K562 (cell line): ENCODE results near the gene KRTAP17-1. TPM values are rescaled to one million over a fixed set of nuclear protein-coding genes. Genes with fewer than 3 reads are reported as not detected.

Experiments
- ASH1L ChIP-seq: fragments of 450-650 bp; IDR thresholded peaks from 2 replicates; pipeline ENCODE4 v1.6.1; 2018; ENCODE audit warnings: borderline replicate concordance, mild to moderate bottlenecking, low read depth; ENCODE audit not compliant: partially characterized antibody
- FOXA3 ChIP-seq, 2 experiments: fragments of 450-650 bp in 1 of 2; sonication (generic) in 1 of 2; formaldehyde crosslinking; IDR thresholded peaks in 1 of 2; conservative IDR thresholded peaks in 1 of 2; 2 replicates each; pipeline versions ENCODE4 v1.4.0 to v1.8.0; 2020 to 2022; ENCODE audit warnings: mild to moderate bottlenecking in 2 of 2, missing genetic modification reagents in 1 of 2
- HCFC1 ChIP-seq: IDR thresholded peaks from 2 replicates; pipeline ENCODE4 v1.6.1; 2012; ENCODE audit warnings: low read depth, low read length, improper control_type of control experiment
- POLR2A ChIP-seq: fragments of 450-650 bp; conservative IDR thresholded peaks from 2 replicates; pipeline ENCODE4 v1.6.1; 2016
- SPI1 ChIP-seq: IDR thresholded peaks from 2 replicates; pipeline ENCODE4 v1.6.1; 2011; ENCODE audit warnings: low read depth, low read length, control low read depth, borderline replicate concordance
- ZSCAN32 ChIP-seq: fragments of 450-650 bp; formaldehyde crosslinking; IDR thresholded peaks from 2 replicates; pipeline ENCODE4 v1.4.0; 2020; ENCODE audit warnings: mild to moderate bottlenecking, moderate library complexity
- polyA plus RNA-seq, 8 experiments: library from polyadenylated mRNA; depleted of rRNA in 4 of 8; stranded (reverse) in 5 of 8; unstranded in 3 of 8; fragments of >200 nt; fragmentation: Nextera tagmentation in 2 of 8; fragmentation: Illumina TruSeq in 1 of 8; extraction: Ambion mirVana in 2 of 8; extraction: Trizol in 1 of 8; gene quantifications; 2 replicates each; pipeline versions ENCODE4 v1.2.1 to v1.2.3, GENCODE V29; 2011 to 2014; ENCODE audit warnings: inconsistent platforms in 1 of 8, missing spikeins in 1 of 8
- total RNA-seq, 7 experiments: library from RNA; depleted of rRNA in 6 of 7; stranded (reverse); fragments of >200 nt in 6 of 7; fragmentation: Illumina TruSeq in 2 of 7; extraction: Trizol in 2 of 7; gene quantifications; 2 replicates each; pipeline versions ENCODE4 v1.2.1 to v1.2.3, GENCODE V29; 2011 to 2021; ENCODE audit warnings: low replicate concordance in 1 of 7
- TF ChIP-seq, protein P1 (sequence below): fragments of 450-650 bp; IDR thresholded peaks from 2 replicates; pipeline ENCODE4 v1.6.1; 2016; ENCODE audit warnings: mild to moderate bottlenecking, moderate library complexity
- TF ChIP-seq, protein P2 (sequence below): sonication (generic); formaldehyde crosslinking; IDR thresholded peaks from 2 replicates; pipeline ENCODE4 v1.8.1; 2023; ENCODE audit warnings: mild to moderate bottlenecking, missing genetic modification reagents
- TF ChIP-seq, protein P3 (sequence below): sonication (generic); formaldehyde crosslinking; IDR thresholded peaks from 2 replicates; pipeline ENCODE4 v1.8.1; 2023; ENCODE audit warnings: mild to moderate bottlenecking, missing genetic modification reagents

Gene KRTAP17-1
- total and polyA plus RNA-seq, 9 of the 15 experiments (the other 6 are each of a cell fraction or from before 2014, with no cell fraction given): not detected

DNA sequence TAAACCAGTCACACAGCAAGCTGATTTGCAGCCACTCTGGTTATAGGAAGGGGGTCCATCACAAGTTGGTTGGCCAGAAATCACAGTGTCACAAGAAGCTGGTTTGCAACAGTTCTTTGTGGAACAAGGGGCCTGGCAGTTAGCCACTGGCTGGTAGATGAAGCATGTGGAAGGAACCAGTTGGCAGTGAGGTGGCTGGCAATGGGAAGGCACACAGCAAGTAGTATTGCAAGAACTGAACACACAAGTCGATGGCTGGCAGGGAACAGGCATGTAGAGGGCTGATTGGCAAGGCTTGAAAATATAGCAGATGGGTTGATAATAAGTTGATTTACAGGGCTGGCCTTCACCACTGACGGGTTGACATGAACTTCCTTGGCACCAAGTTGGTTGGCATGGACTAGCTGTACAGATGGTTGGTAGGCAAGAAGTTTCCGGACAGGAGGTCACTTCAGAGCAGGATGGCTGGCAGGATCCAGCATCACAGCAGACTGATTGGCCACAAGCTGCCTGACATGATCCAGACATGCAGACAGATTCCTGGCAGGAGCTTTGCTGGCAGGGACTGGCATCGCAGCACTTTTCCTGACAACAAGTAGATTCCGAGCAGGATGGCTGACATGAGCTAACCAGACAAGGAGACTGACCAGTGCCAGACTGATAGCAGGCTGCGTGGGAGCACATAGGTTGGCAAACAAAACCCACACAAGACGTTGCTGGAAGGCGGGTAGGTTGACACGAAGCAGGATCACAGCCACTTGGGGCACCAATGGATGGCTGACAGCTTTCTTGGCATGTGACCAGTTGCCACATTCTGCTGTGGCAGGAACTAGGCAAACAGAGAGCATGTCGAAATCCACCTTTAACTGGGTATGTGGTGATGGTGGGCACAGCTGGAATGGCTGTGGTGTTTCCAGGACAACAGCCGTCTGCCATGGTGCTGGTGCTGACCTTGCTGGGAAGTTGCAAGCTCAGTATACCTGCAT, 13.3 kb downstream of the KRTAP17-1 start, which contains the start of gene KRTAP29-1 (continued):
- TF ChIP-seq, protein P1, sequence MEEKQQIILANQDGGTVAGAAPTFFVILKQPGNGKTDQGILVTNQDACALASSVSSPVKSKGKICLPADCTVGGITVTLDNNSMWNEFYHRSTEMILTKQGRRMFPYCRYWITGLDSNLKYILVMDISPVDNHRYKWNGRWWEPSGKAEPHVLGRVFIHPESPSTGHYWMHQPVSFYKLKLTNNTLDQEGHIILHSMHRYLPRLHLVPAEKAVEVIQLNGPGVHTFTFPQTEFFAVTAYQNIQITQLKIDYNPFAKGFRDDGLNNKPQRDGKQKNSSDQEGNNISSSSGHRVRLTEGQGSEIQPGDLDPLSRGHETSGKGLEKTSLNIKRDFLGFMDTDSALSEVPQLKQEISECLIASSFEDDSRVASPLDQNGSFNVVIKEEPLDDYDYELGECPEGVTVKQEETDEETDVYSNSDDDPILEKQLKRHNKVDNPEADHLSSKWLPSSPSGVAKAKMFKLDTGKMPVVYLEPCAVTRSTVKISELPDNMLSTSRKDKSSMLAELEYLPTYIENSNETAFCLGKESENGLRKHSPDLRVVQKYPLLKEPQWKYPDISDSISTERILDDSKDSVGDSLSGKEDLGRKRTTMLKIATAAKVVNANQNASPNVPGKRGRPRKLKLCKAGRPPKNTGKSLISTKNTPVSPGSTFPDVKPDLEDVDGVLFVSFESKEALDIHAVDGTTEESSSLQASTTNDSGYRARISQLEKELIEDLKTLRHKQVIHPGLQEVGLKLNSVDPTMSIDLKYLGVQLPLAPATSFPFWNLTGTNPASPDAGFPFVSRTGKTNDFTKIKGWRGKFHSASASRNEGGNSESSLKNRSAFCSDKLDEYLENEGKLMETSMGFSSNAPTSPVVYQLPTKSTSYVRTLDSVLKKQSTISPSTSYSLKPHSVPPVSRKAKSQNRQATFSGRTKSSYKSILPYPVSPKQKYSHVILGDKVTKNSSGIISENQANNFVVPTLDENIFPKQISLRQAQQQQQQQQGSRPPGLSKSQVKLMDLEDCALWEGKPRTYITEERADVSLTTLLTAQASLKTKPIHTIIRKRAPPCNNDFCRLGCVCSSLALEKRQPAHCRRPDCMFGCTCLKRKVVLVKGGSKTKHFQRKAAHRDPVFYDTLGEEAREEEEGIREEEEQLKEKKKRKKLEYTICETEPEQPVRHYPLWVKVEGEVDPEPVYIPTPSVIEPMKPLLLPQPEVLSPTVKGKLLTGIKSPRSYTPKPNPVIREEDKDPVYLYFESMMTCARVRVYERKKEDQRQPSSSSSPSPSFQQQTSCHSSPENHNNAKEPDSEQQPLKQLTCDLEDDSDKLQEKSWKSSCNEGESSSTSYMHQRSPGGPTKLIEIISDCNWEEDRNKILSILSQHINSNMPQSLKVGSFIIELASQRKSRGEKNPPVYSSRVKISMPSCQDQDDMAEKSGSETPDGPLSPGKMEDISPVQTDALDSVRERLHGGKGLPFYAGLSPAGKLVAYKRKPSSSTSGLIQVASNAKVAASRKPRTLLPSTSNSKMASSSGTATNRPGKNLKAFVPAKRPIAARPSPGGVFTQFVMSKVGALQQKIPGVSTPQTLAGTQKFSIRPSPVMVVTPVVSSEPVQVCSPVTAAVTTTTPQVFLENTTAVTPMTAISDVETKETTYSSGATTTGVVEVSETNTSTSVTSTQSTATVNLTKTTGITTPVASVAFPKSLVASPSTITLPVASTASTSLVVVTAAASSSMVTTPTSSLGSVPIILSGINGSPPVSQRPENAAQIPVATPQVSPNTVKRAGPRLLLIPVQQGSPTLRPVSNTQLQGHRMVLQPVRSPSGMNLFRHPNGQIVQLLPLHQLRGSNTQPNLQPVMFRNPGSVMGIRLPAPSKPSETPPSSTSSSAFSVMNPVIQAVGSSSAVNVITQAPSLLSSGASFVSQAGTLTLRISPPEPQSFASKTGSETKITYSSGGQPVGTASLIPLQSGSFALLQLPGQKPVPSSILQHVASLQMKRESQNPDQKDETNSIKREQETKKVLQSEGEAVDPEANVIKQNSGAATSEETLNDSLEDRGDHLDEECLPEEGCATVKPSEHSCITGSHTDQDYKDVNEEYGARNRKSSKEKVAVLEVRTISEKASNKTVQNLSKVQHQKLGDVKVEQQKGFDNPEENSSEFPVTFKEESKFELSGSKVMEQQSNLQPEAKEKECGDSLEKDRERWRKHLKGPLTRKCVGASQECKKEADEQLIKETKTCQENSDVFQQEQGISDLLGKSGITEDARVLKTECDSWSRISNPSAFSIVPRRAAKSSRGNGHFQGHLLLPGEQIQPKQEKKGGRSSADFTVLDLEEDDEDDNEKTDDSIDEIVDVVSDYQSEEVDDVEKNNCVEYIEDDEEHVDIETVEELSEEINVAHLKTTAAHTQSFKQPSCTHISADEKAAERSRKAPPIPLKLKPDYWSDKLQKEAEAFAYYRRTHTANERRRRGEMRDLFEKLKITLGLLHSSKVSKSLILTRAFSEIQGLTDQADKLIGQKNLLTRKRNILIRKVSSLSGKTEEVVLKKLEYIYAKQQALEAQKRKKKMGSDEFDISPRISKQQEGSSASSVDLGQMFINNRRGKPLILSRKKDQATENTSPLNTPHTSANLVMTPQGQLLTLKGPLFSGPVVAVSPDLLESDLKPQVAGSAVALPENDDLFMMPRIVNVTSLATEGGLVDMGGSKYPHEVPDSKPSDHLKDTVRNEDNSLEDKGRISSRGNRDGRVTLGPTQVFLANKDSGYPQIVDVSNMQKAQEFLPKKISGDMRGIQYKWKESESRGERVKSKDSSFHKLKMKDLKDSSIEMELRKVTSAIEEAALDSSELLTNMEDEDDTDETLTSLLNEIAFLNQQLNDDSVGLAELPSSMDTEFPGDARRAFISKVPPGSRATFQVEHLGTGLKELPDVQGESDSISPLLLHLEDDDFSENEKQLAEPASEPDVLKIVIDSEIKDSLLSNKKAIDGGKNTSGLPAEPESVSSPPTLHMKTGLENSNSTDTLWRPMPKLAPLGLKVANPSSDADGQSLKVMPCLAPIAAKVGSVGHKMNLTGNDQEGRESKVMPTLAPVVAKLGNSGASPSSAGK: no peak
- TF ChIP-seq SPI1: no peak
- no peak for TF ChIP-seq ZSCAN32 (CRISPR knock-in tag)
- TF ChIP-seq HCFC1: no peak
- TF ChIP-seq ASH1L: no peak
- TF ChIP-seq FOXA3 (CRISPR knock-in tag; conservative IDR thresholded peaks at IDR 0.05 in 1 of 2, IDR thresholded peaks at IDR 0.05 in 1 of 2): no peak
- TF ChIP-seq, protein P2, sequence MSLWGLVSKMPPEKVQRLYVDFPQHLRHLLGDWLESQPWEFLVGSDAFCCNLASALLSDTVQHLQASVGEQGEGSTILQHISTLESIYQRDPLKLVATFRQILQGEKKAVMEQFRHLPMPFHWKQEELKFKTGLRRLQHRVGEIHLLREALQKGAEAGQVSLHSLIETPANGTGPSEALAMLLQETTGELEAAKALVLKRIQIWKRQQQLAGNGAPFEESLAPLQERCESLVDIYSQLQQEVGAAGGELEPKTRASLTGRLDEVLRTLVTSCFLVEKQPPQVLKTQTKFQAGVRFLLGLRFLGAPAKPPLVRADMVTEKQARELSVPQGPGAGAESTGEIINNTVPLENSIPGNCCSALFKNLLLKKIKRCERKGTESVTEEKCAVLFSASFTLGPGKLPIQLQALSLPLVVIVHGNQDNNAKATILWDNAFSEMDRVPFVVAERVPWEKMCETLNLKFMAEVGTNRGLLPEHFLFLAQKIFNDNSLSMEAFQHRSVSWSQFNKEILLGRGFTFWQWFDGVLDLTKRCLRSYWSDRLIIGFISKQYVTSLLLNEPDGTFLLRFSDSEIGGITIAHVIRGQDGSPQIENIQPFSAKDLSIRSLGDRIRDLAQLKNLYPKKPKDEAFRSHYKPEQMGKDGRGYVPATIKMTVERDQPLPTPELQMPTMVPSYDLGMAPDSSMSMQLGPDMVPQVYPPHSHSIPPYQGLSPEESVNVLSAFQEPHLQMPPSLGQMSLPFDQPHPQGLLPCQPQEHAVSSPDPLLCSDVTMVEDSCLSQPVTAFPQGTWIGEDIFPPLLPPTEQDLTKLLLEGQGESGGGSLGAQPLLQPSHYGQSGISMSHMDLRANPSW (CRISPR knock-in tag): no peak
- TF ChIP-seq, protein P3, sequence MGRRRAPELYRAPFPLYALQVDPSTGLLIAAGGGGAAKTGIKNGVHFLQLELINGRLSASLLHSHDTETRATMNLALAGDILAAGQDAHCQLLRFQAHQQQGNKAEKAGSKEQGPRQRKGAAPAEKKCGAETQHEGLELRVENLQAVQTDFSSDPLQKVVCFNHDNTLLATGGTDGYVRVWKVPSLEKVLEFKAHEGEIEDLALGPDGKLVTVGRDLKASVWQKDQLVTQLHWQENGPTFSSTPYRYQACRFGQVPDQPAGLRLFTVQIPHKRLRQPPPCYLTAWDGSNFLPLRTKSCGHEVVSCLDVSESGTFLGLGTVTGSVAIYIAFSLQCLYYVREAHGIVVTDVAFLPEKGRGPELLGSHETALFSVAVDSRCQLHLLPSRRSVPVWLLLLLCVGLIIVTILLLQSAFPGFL: no peak
- TF ChIP-seq POLR2A: no peak
- TF ChIP-seq, all 486 proteins: peak for 0
